PC-3 (cell line): ENCODE measurements around the gene SPOCD1. TPM values are rescaled to one million over a fixed set of nuclear protein-coding genes. Genes with fewer than 3 reads are reported as not detected.

Experiments used
- ATAC-seq: fragments of 200-7000 bp; cut with Tn5 transposase; 2 replicates; pipeline ENCODE4 v1.9.1; 2020; ENCODE audit warnings: mild to moderate bottlenecking, moderate library complexity
- BruUV-seq: library from RNA; stranded (reverse); fragments of 400-500 nt; replicated peaks from 2 replicates; lab custom pipeline; 2021; lab: Mats Ljungman, UMichigan
- CTCF ChIA-PET: fragments of 300-600 bp; sonication (Branson Sonifier 250); formaldehyde crosslinking; loops from one replicate; lab custom pipeline; 2022; ENCODE audit warnings: antibody characterized with exemption; lab: Charles Lee
- POLR2A ChIA-PET: fragments of 300-600 bp; sonication (Branson Sonifier 250); formaldehyde crosslinking; loops from one replicate; lab custom pipeline; 2022; ENCODE audit warnings: antibody characterized with exemption; ENCODE audit not compliant: unreplicated experiment; lab: Charles Lee
- DNase-seq: peaks from one replicate; pipeline ENCODE4 v3.0.0-alpha.2; 2015
- H2AFZ ChIP-seq: fragments of 300-600 bp; sonication (generic); 2 replicates; pipeline ENCODE4 v1.6.0; 2016; ENCODE audit warnings: antibody characterized with exemption, low read length
- H3F3A ChIP-seq: fragments of 300-600 bp; sonication (generic); one replicate; pipeline ENCODE4 v1.6.0; 2017; ENCODE audit warnings: antibody characterized with exemption, low read length, control low read depth, mild to moderate bottlenecking; ENCODE audit not compliant: unreplicated experiment
- H3K27ac ChIP-seq: fragments of 300-600 bp; sonication (generic); 2 replicates; pipeline ENCODE4 v1.5.1; 2016; ENCODE audit warnings: mild to moderate bottlenecking, low read length
- H3K27me3 ChIP-seq: fragments of 300-600 bp; sonication (generic); 2 replicates; pipeline ENCODE4 v1.6.1; 2016; ENCODE audit warnings: low read length, mixed read lengths
- H3K36me3 ChIP-seq: fragments of 300-600 bp; sonication (generic); 2 replicates; pipeline ENCODE4 v1.6.1; 2016; ENCODE audit warnings: low read depth, mixed run types, low read length, mixed read lengths
- H3K4me1 ChIP-seq: fragments of 300-600 bp; sonication (generic); 2 replicates; pipeline ENCODE4 v1.5.1; 2016; ENCODE audit warnings: low read length; ENCODE audit not compliant: insufficient read depth
- H3K4me2 ChIP-seq: fragments of 300-600 bp; sonication (generic); 2 replicates; pipeline ENCODE4 v1.6.0; 2016; ENCODE audit warnings: low read length
- H3K4me3 ChIP-seq: fragments of 300-600 bp; sonication (generic); 2 replicates; pipeline ENCODE4 v1.5.1; 2016; ENCODE audit warnings: mild to moderate bottlenecking, low read length, mixed read lengths
- H3K79me2 ChIP-seq: fragments of 300-600 bp; sonication (generic); 2 replicates; pipeline ENCODE4 v1.6.1; 2017; ENCODE audit warnings: low read length, mixed read lengths
- H3K9ac ChIP-seq: fragments of 300-600 bp; sonication (generic); 2 replicates; pipeline ENCODE4 v1.6.0; 2016; ENCODE audit warnings: mild to moderate bottlenecking, low read length
- H3K9me2 ChIP-seq: fragments of 300-600 bp; sonication (generic); replicated peaks from 2 replicates; pipeline ENCODE4 v1.6.1; 2016; ENCODE audit warnings: mixed run types, low read length, mixed read lengths
- H3K9me3 ChIP-seq: fragments of 300-600 bp; sonication (generic); 2 replicates; pipeline ENCODE4 v1.6.1; 2016; ENCODE audit warnings: low read length, mixed read lengths
- H4K20me1 ChIP-seq: fragments of 300-600 bp; sonication (generic); 2 replicates; pipeline ENCODE4 v1.6.1; 2016; ENCODE audit warnings: low read length, mixed read lengths
- CTCF ChIP-seq: fragments of 300-600 bp; sonication (generic); conservative IDR thresholded peaks from 2 replicates; pipeline ENCODE4 v1.5.1; 2017; ENCODE audit warnings: antibody characterized with exemption, low read depth, mild to moderate bottlenecking, low read length
- EZH2 ChIP-seq: fragments of 300-600 bp; sonication (generic); IDR thresholded peaks from one replicate; pipeline ENCODE4 v1.6.1; 2017; ENCODE audit warnings: antibody characterized with exemption, mild to moderate bottlenecking, low read length; ENCODE audit not compliant: unreplicated experiment
- EZH2phosphoT487 ChIP-seq: fragments of 300-600 bp; sonication (generic); IDR thresholded peaks from 2 replicates; pipeline ENCODE4 v1.6.1; 2018; ENCODE audit warnings: mild to moderate bottlenecking, antibody characterized with exemption, low read length, borderline replicate concordance
- intact Hi-C: fragments of 100-400 bp; cut with micrococcal nuclease; formaldehyde crosslinking; loops from 2 replicates; pipeline ENCODE4 v1.9.0; 2023
- total RNA-seq: library from RNA; depleted of rRNA; stranded (reverse); fragments of >200 nt; gene quantifications from 2 replicates; pipeline ENCODE4 v1.2.3, GENCODE V29; 2014

The SPOCD1 gene
- total RNA-seq, 1 experiment from 2014 or later = 5.4 TPM

DNA sequence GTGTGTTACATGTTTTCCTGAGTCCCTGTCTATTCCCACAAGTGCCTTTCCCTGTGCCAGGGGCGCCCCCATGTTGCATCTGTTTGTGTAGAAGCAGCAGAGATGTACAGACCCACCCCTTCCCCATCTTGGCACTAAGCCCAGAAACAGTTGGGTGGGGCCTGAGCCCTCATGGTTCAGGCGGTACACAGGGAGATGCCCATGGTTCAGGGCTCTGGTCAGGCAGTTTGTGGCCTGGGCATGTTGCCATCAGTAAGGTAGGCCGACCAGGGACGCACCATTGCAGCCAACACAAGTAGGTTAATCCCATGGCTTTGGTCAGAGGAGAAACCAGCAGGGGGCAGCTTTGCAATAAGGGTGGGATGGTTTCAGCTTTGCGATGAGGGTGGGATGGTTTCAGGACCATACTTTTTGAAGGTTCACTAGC is 50.8 kb downstream of the SPOCD1 start:
- intact Hi-C loops = no loop called here
- ATAC-seq (no peak), DNase-seq (peak; percentile 31)
- H3K36me3 ChIP-seq = no peaks in the 10 kb centered on the region
- H3K4me1 ChIP-seq = peaks cover 18% of the 10 kb centered on the region
- ChIA-PET CTCF (interaction anchor here (0.5 to 0.7 kb wide), 3 partner anchors 199 to 344 kb away, joined by 3 to 7 read pairs (median 4); no protein-coding TSS in a partner anchor), POLR2A (interaction anchor here (0.6 kb wide), 1 partner anchor 427 kb away, joined by 4 read pairs; no protein-coding TSS in a partner anchor)
- H3K9ac ChIP-seq = no peak overlapping the region
- no peaks in the 10 kb centered on the region for H3K9me3 ChIP-seq
- TF ChIP-seq EZH2 = no peak
- peak; percentile 58 for TF ChIP-seq CTCF
- H3K27me3 ChIP-seq = no peaks in the 10 kb centered on the region
- H3K4me2 ChIP-seq = no peak overlapping the region
- no peaks in the 10 kb centered on the region for H3K9me2 ChIP-seq
- no peaks in the 10 kb centered on the region for H3F3A ChIP-seq
- H3K79me2 ChIP-seq = 0 out of 2 replicates have a peak, but pooled peaks cover 5% of the 10 kb centered on the region
- H3K4me3 ChIP-seq = no peak overlapping the region
- BruUV-seq = no TSS peak
- H3K27ac ChIP-seq = no peak overlapping the region
- H2AFZ ChIP-seq = no peak overlapping the region
- H4K20me1 ChIP-seq = no peaks in the 10 kb centered on the region

- Histone ChIP-seq H3K4me2 (peak within 1 kb of the TSS; percentile 100), H3K79me2 (0 out of 2 replicates have a peak, but pooled peaks cover 5% of the 10 kb centered on the region), H3K9ac (peak within 1 kb of the TSS; percentile 21; the same call in 1 of the 2 replicates), H3K4me3 (peak within 1 kb of the TSS; percentile 78), H3K4me1 (peaks cover 24% of the 10 kb centered on the region), H3K27me3 (no peaks in the 10 kb centered on the region), H2AFZ (peak within 1 kb of the TSS; percentile 76), H4K20me1 (no peaks in the 10 kb centered on the region), H3K36me3 (no peaks in the 10 kb centered on the region), H3K27ac (no peak within 1 kb of the TSS), H3F3A (no peaks in the 10 kb centered on the region), H3K9me3 (no peaks in the 10 kb centered on the region), H3K9me2 (no peaks in the 10 kb centered on the region)
- DNase-seq (peak; percentile 25), ATAC-seq (peak; percentile 11)
- ChIA-PET POLR2A (interaction anchor here (0.6 kb wide), 1 partner anchor 426 kb away, joined by 4 read pairs; no protein-coding TSS in a partner anchor), CTCF (interaction anchor here (0.6 to 0.7 kb wide), 2 partner anchors 199 to 233 kb away, joined by 3 to 4 read pairs; no protein-coding TSS in a partner anchor)
- BruUV-seq = no TSS peak
- no peak for TF ChIP-seq EZH2phosphoT487
- no peak for TF ChIP-seq CTCF
- no peak for TF ChIP-seq EZH2
- intact Hi-C loops = loop anchor here (5.0 kb wide), 2 partner anchors 52 to 173 kb away; partner anchors contain the start of gene PTP4A2
Observed at GRCh38 chr1:31764312-31765040, 51.3 kb downstream of the SPOCD1 start, which contains the start of gene ADGRB2. TSS of gene ADGRB2 (minus strand) at chr1:31764340. CDS start at chr1:31757221, 7,119 bp downstream.
